Subcutaneous abdominal adipose tissue (tissue), 5 donors: ENCODE results near the gene DDX6.
"Not testable (repeated sequence)": the region's sequence is repeated elsewhere in the genome, so short reads cannot be mapped to it uniquely, and the experiment has no call there.

Source experiments
- H3K27ac ChIP-seq: one replicate; pipeline ENCODE4 v1.7.0; 2013; ENCODE audit warnings: low read depth, mild to moderate bottlenecking, inconsistent platforms, low read length, moderate library complexity
- H3K27me3 ChIP-seq, 5 donors: one replicate each; pipeline ENCODE4 v1.7.0; 2013; ENCODE audit warnings: low read length in 5 of 5, inconsistent platforms in 1 of 5; ENCODE audit not compliant: control insufficient read depth in 5 of 5, insufficient read depth in 4 of 5
- H3K36me3 ChIP-seq, 5 donors: one replicate each; pipeline ENCODE4 v1.7.0; 2013; ENCODE audit warnings: low read length in 5 of 5; ENCODE audit not compliant: control insufficient read depth in 5 of 5, insufficient read depth in 5 of 5
- H3K4me1 ChIP-seq, 5 donors: one replicate each; pipeline ENCODE4 v1.7.0; 2013; ENCODE audit warnings: low read length in 5 of 5, mild to moderate bottlenecking in 3 of 5, moderate library complexity in 1 of 5; ENCODE audit not compliant: control insufficient read depth in 5 of 5, insufficient read depth in 5 of 5
- H3K4me3 ChIP-seq, 5 donors: one replicate each; pipeline ENCODE4 v1.7.0; 2013; ENCODE audit warnings: low read length in 5 of 5, low read depth in 1 of 5
- H3K9ac ChIP-seq, 5 donors: one replicate each; pipeline ENCODE4 v1.7.0; 2013; ENCODE audit warnings: low read length in 5 of 5, mild to moderate bottlenecking in 4 of 5, moderate library complexity in 3 of 5
- H3K9me3 ChIP-seq, 5 donors: one replicate each; pipeline ENCODE4 v1.7.0; 2013; ENCODE audit warnings: low read length in 5 of 5; ENCODE audit not compliant: control insufficient read depth in 5 of 5
- donor health status: healthy.
- donor health status: healthy.
- donor health status: healthy.
- donor health status: healthy.
- donor health status: healthy.

The DDX6 gene

GRCh38 chr11:118768690-118769089 lies 22.3 kb downstream of the DDX6 start:
- H3K27me3 ChIP-seq, result no peaks in the 10 kb centered on the region
- H3K36me3 ChIP-seq, result peaks cover 9 to 34% (median 23%) of the 10 kb centered on the region in 5 donors
- no peaks in the 10 kb centered on the region for H3K9me3 ChIP-seq
- peaks cover 0 to 62% (median 55%) of the 10 kb centered on the region in 5 donors for H3K4me1 ChIP-seq
- no peak overlapping the region for H3K4me3 ChIP-seq
- peak overlapping the region in 1 of 5 donors; percentile 28 for H3K9ac ChIP-seq
- H3K27ac ChIP-seq, result peak overlapping the region; percentile 79

GRCh38 chr11:118766035-118766434 lies 24.9 kb downstream of the DDX6 start:
- H3K4me1 ChIP-seq, result peaks cover 0 to 43% (median 41%) of the 10 kb centered on the region in 5 donors
- no peak overlapping the region for H3K27ac ChIP-seq
- no peaks in the 10 kb centered on the region for H3K27me3 ChIP-seq
- no peaks in the 10 kb centered on the region for H3K9me3 ChIP-seq
- peaks cover 15 to 52% (median 41%) of the 10 kb centered on the region in 5 donors for H3K36me3 ChIP-seq
- H3K4me3 ChIP-seq, result no peak overlapping the region
- no peak overlapping the region for H3K9ac ChIP-seq

DNA sequence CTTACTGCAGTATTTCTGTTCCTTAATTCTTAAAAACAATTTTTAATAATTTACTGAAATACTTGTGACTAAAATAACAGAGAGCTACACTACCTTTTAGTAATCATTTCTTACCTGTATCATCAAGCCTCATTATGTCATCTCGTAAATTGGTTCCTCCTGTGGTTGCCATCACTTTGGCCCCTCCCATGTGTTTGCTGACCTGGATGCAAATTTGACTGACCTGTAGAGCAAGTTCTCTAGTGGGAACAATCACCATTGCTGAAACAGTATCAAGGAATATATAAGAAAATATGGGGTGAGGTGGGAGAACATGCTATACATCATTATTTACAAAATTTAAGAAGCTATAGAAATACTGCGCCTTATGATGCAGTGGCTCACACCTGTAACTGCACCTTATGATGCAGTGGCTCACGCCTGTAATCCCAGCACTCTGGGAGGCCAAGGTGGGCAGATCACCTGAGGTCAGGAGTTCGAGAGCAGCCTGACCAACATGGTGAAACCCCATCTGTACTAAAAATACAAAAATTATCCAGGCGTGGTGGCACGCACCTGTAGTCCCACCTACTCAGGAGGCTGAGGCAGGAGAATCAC lies 25.8 kb downstream of the DDX6 start:
- H3K4me3 ChIP-seq, H3K27me3 ChIP-seq, H3K27ac ChIP-seq, H3K9me3 ChIP-seq, H3K9ac ChIP-seq: not testable (repeated sequence)
- Histone ChIP-seq H3K36me3 (peaks cover 14 to 60% (median 44%) of the 10 kb centered on the region in 5 donors), H3K4me1 (peaks cover 0 to 34% (median 33%) of the 10 kb centered on the region in 5 donors)

GRCh38 chr11:118763041-118763440 lies 27.9 kb downstream of the DDX6 start:
- Histone ChIP-seq H3K36me3 (peaks cover 26 to 81% (median 62%) of the 10 kb centered on the region in 5 donors), H3K4me3 (no peak overlapping the region), H3K9me3 (no peaks in the 10 kb centered on the region), H3K27me3 (no peaks in the 10 kb centered on the region), H3K4me1 (peaks cover 0 to 23% (median 16%) of the 10 kb centered on the region in 5 donors), H3K27ac (peak overlapping the region; percentile 14), H3K9ac (peak overlapping the region in 1 of 5 donors; percentile 11)

- H3K4me3 ChIP-seq, H3K27me3 ChIP-seq, H3K9ac ChIP-seq, H3K27ac ChIP-seq, H3K9me3 ChIP-seq: not testable (repeated sequence)
- H3K4me1 ChIP-seq, result peaks cover 0 to 15% (median 8%) of the 10 kb centered on the region in 5 donors
- peaks cover 32 to 85% (median 65%) of the 10 kb centered on the region in 5 donors for H3K36me3 ChIP-seq
Measured at GRCh38 chr11:118761981-118762380, 29.0 kb downstream of the DDX6 start.

DNA sequence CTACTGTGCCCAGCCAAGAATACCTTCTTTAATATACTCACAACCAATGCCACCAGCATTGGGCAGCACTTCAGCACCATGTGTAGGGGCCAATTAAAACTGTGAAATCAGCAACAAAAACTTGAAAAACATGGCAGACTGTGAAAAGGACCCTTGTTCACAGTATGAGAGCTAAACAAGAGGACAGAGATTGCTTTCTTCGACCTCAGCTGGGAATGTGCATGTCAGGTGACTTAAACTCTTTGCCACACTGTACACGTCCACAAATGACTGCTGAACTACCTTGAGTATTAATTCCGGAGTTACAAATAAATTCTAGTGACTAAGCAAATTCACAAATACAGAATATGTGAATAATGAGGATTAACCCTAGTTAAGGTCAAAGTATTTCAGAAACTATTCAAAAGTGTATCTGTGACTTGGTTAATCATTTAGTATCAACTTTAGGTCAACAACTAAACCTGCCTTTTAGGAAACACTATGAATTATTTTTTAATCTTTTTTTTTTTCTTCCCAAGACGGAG lies 33.0 kb downstream of the DDX6 start:
- Histone ChIP-seq H3K9me3 (no peaks in the 10 kb centered on the region), H3K4me3 (no peak overlapping the region), H3K36me3 (peaks cover 47 to 94% (median 77%) of the 10 kb centered on the region in 5 donors), H3K27me3 (no peaks in the 10 kb centered on the region), H3K27ac (peak overlapping the region; percentile 0), H3K9ac (no peak overlapping the region), H3K4me1 (peaks cover 0 to 11% (median 0%) of the 10 kb centered on the region in 5 donors)

GRCh38 chr11:118752654-118753053 lies 38.3 kb downstream of the DDX6 start:
- no peaks in the 10 kb centered on the region for H3K27me3 ChIP-seq
- H3K4me1 ChIP-seq, result peaks cover 0 to 11% (median 5%) of the 10 kb centered on the region in 5 donors
- H3K9me3 ChIP-seq, result no peaks in the 10 kb centered on the region
- H3K4me3 ChIP-seq, result no peak overlapping the region
- peaks cover 47 to 78% (median 69%) of the 10 kb centered on the region in 5 donors for H3K36me3 ChIP-seq
- no peak overlapping the region for H3K9ac ChIP-seq
- no peak overlapping the region for H3K27ac ChIP-seq

GRCh38 chr11:118749429-118749828 lies 41.5 kb downstream of the DDX6 start:
- no peak overlapping the region for H3K27ac ChIP-seq
- no peak overlapping the region for H3K9ac ChIP-seq
- H3K9me3 ChIP-seq, result no peaks in the 10 kb centered on the region
- H3K36me3 ChIP-seq, result peaks cover 24 to 49% (median 43%) of the 10 kb centered on the region in 5 donors
- H3K4me1 ChIP-seq, result peaks cover 0 to 14% (median 5%) of the 10 kb centered on the region in 5 donors
- no peak overlapping the region for H3K4me3 ChIP-seq
- H3K27me3 ChIP-seq, result no peaks in the 10 kb centered on the region

DNA sequence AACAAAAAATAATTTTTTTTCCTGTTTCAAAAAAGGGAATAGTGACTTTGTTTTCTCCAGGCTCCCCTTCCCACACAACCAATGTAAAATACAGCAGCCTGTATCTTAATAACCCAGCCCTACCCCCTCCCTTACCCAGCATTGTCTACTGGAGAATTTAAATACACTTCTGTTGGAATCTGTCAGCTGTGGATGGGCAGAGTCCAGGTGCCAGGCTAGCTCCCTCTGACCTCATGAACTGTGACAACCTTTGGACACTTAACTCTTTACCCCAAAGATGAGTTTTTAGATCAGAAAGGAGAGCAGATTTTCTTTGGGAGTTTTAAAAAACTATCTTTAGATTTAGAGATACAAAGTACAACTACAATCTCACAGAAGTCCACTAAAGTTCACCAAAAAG lies 42.9 kb downstream of the DDX6 start:
- H3K36me3 ChIP-seq, result peaks cover 21 to 37% (median 33%) of the 10 kb centered on the region in 5 donors
- H3K9ac ChIP-seq, result no peak overlapping the region
- H3K4me3 ChIP-seq, result no peak overlapping the region
- no peaks in the 10 kb centered on the region for H3K27me3 ChIP-seq
- peaks cover 0 to 15% (median 6%) of the 10 kb centered on the region in 5 donors for H3K4me1 ChIP-seq
- H3K27ac ChIP-seq, result no peak overlapping the region
- no peaks in the 10 kb centered on the region for H3K9me3 ChIP-seq

DNA sequence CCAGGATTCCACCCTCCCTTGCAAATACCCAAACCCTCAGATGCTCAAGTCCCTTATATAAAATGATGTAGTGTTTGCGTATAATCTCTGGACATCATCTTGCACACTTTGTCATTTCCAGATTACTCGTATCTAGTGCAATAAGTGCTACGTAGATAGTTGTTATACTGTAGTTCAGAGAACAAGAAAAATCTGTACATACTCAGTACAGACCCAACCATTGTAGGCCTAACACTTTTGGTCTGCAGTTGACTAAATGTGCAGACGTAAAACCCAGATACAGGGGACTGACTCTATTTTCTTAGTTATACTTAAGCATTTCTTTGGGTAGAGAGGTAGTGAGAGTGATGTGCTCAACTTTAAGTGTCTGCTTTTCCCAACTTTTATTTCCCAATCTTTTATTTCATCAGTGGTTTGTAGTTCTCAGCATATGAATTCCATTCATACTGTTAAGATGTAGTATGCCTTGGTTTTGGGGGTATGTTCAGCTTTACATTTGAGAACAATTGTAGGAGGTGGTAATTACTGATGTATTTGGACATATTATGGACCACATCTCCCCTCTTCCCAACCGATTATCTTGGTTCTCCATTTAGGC lies 43.9 kb downstream of the DDX6 start:
- H3K9me3 ChIP-seq, result no peaks in the 10 kb centered on the region
- peaks cover 0 to 15% (median 6%) of the 10 kb centered on the region in 5 donors for H3K4me1 ChIP-seq
- no peak overlapping the region for H3K9ac ChIP-seq
- no peaks in the 10 kb centered on the region for H3K27me3 ChIP-seq
- H3K36me3 ChIP-seq, result peaks cover 14 to 27% (median 24%) of the 10 kb centered on the region in 5 donors
- H3K27ac ChIP-seq, result no peak overlapping the region
- H3K4me3 ChIP-seq, result no peak overlapping the region
